HepG2 (cell line): ENCODE results near the gene BLVRB. TPM values are rescaled to one million over a fixed set of nuclear protein-coding genes. Genes with fewer than 3 reads are reported as not detected.
A peak's percentile ranks its signal among the peaks of the same experiment; 100 is the strongest.

Experiments used
- ARNT2 ChIP-seq: sonication (generic); formaldehyde crosslinking; IDR thresholded peaks from 2 replicates; pipeline ENCODE4 v1.8.0; 2022; ENCODE audit warnings: mild to moderate bottlenecking, low read depth, missing genetic modification reagents, moderate library complexity
- FIP1L1 ChIP-seq: fragments of 200-400 bp; formaldehyde crosslinking; IDR thresholded peaks from 2 replicates; pipeline ENCODE4 v1.6.1; 2018; ENCODE audit warnings: low read depth, mild to moderate bottlenecking, low read length, moderate library complexity, borderline replicate concordance; ENCODE audit not compliant: insufficient read depth
- GABPA ChIP-seq, 2 experiments: IDR thresholded peaks; 2 replicates each; pipeline ENCODE4 v1.6.1; 2011 to 2016; ENCODE audit warnings: low read depth in 2 of 2, low read length in 1 of 2, missing biosample characterization in 1 of 2, missing genetic modification characterization in 1 of 2
- GATA4 ChIP-seq: sonication (generic); IDR thresholded peaks from 2 replicates; pipeline ENCODE4 v1.6.1; 2016; ENCODE audit warnings: antibody characterized with exemption, low read depth, borderline replicate concordance
- KDM3A ChIP-seq: IDR thresholded peaks from 2 replicates; pipeline ENCODE4 v1.6.1; 2018; ENCODE audit warnings: low read depth, missing compliant biosample characterization
- NR3C1 ChIP-seq: sonication (generic); formaldehyde crosslinking; IDR thresholded peaks from 2 replicates; pipeline ENCODE4 v1.4.0; 2020; ENCODE audit warnings: missing genetic modification reagents
- RNF2 ChIP-seq: fragments of 450-650 bp; conservative IDR thresholded peaks from 2 replicates; pipeline ENCODE4 v1.6.1; 2016; ENCODE audit warnings: low read depth
- SAP130 ChIP-seq: IDR thresholded peaks from 2 replicates; pipeline ENCODE4 v1.6.1; 2016; ENCODE audit warnings: low read depth
- SYNCRIP ChIP-seq: fragments of 200-400 bp; formaldehyde crosslinking; IDR thresholded peaks from 2 replicates; pipeline ENCODE4 v1.6.1; 2018; ENCODE audit warnings: mild to moderate bottlenecking, low read depth, low read length; ENCODE audit not compliant: insufficient read depth
- ZC3H13 ChIP-seq: sonication (generic); formaldehyde crosslinking; IDR thresholded peaks from 2 replicates; pipeline ENCODE4 v1.8.1; 2023; ENCODE audit warnings: mild to moderate bottlenecking, missing genetic modification reagents, moderate library complexity
- ZFAT ChIP-seq: sonication (generic); formaldehyde crosslinking; conservative IDR thresholded peaks from 2 replicates; pipeline ENCODE4 v1.8.1; 2023; ENCODE audit warnings: missing genetic modification reagents, inconsistent platforms
- ZMYM4 ChIP-seq: sonication (generic); formaldehyde crosslinking; IDR thresholded peaks from 2 replicates; pipeline ENCODE4 v1.8.1; 2023; ENCODE audit warnings: mild to moderate bottlenecking, missing genetic modification reagents
- ZNF10 ChIP-seq: sonication (generic); formaldehyde crosslinking; IDR thresholded peaks from 2 replicates; pipeline ENCODE4 v1.4.0; 2020; ENCODE audit warnings: mild to moderate bottlenecking, low read depth, missing genetic modification reagents, borderline replicate concordance
- ZNF253 ChIP-seq: sonication (generic); formaldehyde crosslinking; IDR thresholded peaks from 2 replicates; pipeline ENCODE4 v1.8.0; 2022; ENCODE audit warnings: mild to moderate bottlenecking, missing genetic modification reagents, borderline replicate concordance
- ZNF460 ChIP-seq: sonication (generic); formaldehyde crosslinking; IDR thresholded peaks from 2 replicates; pipeline ENCODE4 v1.5.1; 2020; ENCODE audit warnings: missing genetic modification reagents, mild to moderate bottlenecking, borderline replicate concordance
- ZNF468 ChIP-seq: sonication (generic); formaldehyde crosslinking; IDR thresholded peaks from 2 replicates; pipeline ENCODE4 v1.8.0; 2022; ENCODE audit warnings: mild to moderate bottlenecking, moderate library complexity, missing genetic modification reagents
- ZNF496 ChIP-seq: sonication (generic); formaldehyde crosslinking; IDR thresholded peaks from 2 replicates; pipeline ENCODE4 v1.8.1; 2023; ENCODE audit warnings: mild to moderate bottlenecking, moderate library complexity, missing genetic modification reagents; ENCODE audit not compliant: insufficient replicate concordance
- ZNF549 ChIP-seq: sonication (generic); formaldehyde crosslinking; IDR thresholded peaks from 2 replicates; pipeline ENCODE4 v1.5.0; 2020; ENCODE audit warnings: missing genetic modification reagents
- ZNF607 ChIP-seq: sonication (generic); formaldehyde crosslinking; IDR thresholded peaks from 2 replicates; pipeline ENCODE4 v1.5.1; 2020; ENCODE audit warnings: missing genetic modification reagents, mild to moderate bottlenecking, borderline replicate concordance
- ZNF724P ChIP-seq: sonication (generic); formaldehyde crosslinking; IDR thresholded peaks from 2 replicates; pipeline ENCODE4 v1.8.0; 2022; ENCODE audit warnings: missing genetic modification reagents, borderline replicate concordance
- ZNF816 ChIP-seq: sonication (generic); formaldehyde crosslinking; IDR thresholded peaks from 2 replicates; pipeline ENCODE4 v1.8.0; 2022; ENCODE audit warnings: missing genetic modification reagents, mild to moderate bottlenecking, borderline replicate concordance
- ZSCAN21 ChIP-seq: sonication (generic); formaldehyde crosslinking; IDR thresholded peaks from 2 replicates; pipeline ENCODE4 v1.8.0; 2022; ENCODE audit warnings: mild to moderate bottlenecking, missing genetic modification reagents, moderate library complexity, borderline replicate concordance
- polyA plus RNA-seq, 8 experiments: library from polyadenylated mRNA; depleted of rRNA in 3 of 8; stranded (reverse) in 7 of 8; unstranded in 1 of 8; fragments of >200 nt; fragmentation: Illumina TruSeq in 4 of 8; extraction: Trizol in 4 of 8; gene quantifications; 2 replicates each; pipeline versions ENCODE4 v1.2.1 to v1.2.3, GENCODE V29; 2011 to 2016; ENCODE audit warnings: low read depth in 4 of 8, missing spikeins in 1 of 8, mixed read lengths in 1 of 8; ENCODE audit not compliant: insufficient read depth in 1 of 8
- total RNA-seq, 5 experiments: library from RNA; depleted of rRNA; stranded (reverse); fragments of >200 nt; fragmentation: Illumina TruSeq; extraction: Trizol; gene quantifications; 2 replicates each; pipeline ENCODE4 v1.2.3, GENCODE V29; 2016; ENCODE audit warnings: low read depth in 1 of 5
- TF ChIP-seq, protein P1 (sequence below): sonication (generic); formaldehyde crosslinking; IDR thresholded peaks from 2 replicates; pipeline ENCODE4 v1.4.0; 2020; ENCODE audit warnings: mild to moderate bottlenecking, missing genetic modification reagents
- TF ChIP-seq, protein P2 (sequence below): sonication (generic); formaldehyde crosslinking; IDR thresholded peaks from 2 replicates; pipeline ENCODE4 v1.4.0; 2020; ENCODE audit warnings: missing genetic modification reagents, borderline replicate concordance

Gene BLVRB
- total and polyA plus RNA-seq, 2 of the 13 experiments (the other 11 are each of a cell fraction or from before 2014, with no cell fraction given), result 25.9 to 51.4 TPM

DNA sequence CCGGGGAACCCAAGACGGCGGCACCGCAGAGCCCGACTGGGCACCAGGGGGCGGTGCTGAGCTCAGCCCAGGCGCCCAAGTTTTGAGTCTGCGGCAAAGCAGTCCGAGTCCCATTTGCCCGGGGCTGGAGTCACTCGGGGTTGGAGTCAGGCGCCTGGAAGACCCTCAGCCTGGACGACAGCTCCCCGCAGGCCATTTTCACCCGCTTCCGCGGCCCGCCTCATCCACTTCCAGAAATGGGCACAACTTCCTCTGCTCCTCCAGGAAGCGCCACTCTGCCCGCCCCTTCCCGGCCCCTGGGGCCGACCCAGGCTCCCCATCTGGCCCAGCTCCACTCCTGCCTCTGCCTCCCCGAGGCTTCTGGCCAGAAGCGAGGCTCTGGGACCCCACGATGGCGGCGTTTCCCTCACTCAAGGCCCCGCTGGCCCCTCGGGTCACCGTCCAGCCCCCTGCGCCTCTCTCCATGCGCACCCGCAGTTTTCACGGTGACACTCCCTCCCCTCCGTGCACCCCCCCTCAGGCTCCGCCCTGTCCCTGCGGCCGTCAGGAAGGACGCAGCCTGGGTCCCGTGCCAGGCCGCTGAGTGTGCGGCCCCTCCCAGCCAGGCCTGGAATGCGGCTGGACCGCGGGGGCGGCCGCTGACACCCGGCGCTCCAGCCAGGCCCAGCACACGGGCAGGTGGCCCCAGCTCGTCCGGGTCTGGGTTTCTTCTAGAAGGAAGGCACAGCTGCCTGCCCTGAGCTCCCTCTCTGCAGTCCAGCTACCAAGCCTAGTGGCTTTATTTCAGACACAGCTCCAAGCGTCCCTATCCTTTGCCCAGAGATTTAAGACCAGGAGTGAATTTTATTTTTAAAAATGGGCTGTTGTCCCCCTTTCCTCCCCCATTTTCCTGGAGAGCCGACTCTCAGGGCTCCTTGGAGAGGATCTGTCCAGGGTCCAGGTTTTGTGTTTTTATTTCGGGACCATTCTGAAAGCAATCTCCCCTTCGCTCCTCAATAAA is 44.5 kb downstream of the BLVRB start (continued):
- TF ChIP-seq ZNF816 (CRISPR knock-in tag), result peak; percentile 38; the same call in 1 of the 2 replicates
- peak; percentile 36; the same call in 1 of the 2 replicates for TF ChIP-seq ZNF460 (CRISPR knock-in tag)
- TF ChIP-seq GABPA (IDR thresholded peaks at IDR 0.05; ENCODE audit: low read depth, low read length), result peak; percentile 39
- peak; percentile 58 for TF ChIP-seq GABPA (CRISPR knock-in tag; IDR thresholded peaks at IDR 0.05; ENCODE audit: low read depth)
- TF ChIP-seq ZNF10, result no peak
- TF ChIP-seq ZC3H13, result peak; percentile 97
- 0 out of 2 replicates have a peak, but pooled peaks have one; percentile 42 for TF ChIP-seq RNF2
- TF ChIP-seq KDM3A (CRISPR knock-in tag), result peak; percentile 31; the same call in 1 of the 2 replicates
- TF ChIP-seq ZNF253, result 0 out of 2 replicates have a peak, but pooled peaks have one; percentile 32
- peak; percentile 25; the same call in 1 of the 2 replicates for TF ChIP-seq GATA4
- TF ChIP-seq FIP1L1, result 0 out of 2 replicates have a peak, but pooled peaks have one; percentile 21
- TF ChIP-seq NR3C1 (CRISPR knock-in tag), result no peak
- no peak for TF ChIP-seq ZNF496
- peak; percentile 93 for TF ChIP-seq SAP130
- TF ChIP-seq ARNT2 (CRISPR knock-in tag), result peak; percentile 93
- 0 out of 2 replicates have a peak, but pooled peaks have one; percentile 19 for TF ChIP-seq ZFAT
- TF ChIP-seq ZNF724P (CRISPR knock-in tag), result peak; percentile 40; the same call in 1 of the 2 replicates
- TF ChIP-seq, protein P1, sequence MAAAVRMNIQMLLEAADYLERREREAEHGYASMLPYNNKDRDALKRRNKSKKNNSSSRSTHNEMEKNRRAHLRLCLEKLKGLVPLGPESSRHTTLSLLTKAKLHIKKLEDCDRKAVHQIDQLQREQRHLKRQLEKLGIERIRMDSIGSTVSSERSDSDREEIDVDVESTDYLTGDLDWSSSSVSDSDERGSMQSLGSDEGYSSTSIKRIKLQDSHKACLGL (CRISPR knock-in tag), result peak; percentile 89
- TF ChIP-seq ZNF607, result peak; percentile 67; the same call in 1 of the 2 replicates
- TF ChIP-seq ZMYM4 (CRISPR knock-in tag), result peak; percentile 65; the same call in 1 of the 2 replicates
- 0 out of 2 replicates have a peak, but pooled peaks have one; percentile 65 for TF ChIP-seq ZNF468 (CRISPR knock-in tag)
- TF ChIP-seq ZNF549 (CRISPR knock-in tag), result no peak
- TF ChIP-seq ZSCAN21 (CRISPR knock-in tag), result peak; percentile 57; the same call in 1 of the 2 replicates
- TF ChIP-seq, protein P2, sequence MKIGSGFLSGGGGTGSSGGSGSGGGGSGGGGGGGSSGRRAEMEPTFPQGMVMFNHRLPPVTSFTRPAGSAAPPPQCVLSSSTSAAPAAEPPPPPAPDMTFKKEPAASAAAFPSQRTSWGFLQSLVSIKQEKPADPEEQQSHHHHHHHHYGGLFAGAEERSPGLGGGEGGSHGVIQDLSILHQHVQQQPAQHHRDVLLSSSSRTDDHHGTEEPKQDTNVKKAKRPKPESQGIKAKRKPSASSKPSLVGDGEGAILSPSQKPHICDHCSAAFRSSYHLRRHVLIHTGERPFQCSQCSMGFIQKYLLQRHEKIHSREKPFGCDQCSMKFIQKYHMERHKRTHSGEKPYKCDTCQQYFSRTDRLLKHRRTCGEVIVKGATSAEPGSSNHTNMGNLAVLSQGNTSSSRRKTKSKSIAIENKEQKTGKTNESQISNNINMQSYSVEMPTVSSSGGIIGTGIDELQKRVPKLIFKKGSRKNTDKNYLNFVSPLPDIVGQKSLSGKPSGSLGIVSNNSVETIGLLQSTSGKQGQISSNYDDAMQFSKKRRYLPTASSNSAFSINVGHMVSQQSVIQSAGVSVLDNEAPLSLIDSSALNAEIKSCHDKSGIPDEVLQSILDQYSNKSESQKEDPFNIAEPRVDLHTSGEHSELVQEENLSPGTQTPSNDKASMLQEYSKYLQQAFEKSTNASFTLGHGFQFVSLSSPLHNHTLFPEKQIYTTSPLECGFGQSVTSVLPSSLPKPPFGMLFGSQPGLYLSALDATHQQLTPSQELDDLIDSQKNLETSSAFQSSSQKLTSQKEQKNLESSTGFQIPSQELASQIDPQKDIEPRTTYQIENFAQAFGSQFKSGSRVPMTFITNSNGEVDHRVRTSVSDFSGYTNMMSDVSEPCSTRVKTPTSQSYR (CRISPR knock-in tag), result no peak
- no peak for TF ChIP-seq SYNCRIP
